ENCODE measurements around the gene LCNL1. TPM values are rescaled to one million over a fixed set of nuclear protein-coding genes. Genes with fewer than 3 reads are reported as not detected.

LCNL1 gene
- total and polyA plus RNA-seq, 8 donors: 0.19 to 0.25 TPM; not detected in 6

DNA sequence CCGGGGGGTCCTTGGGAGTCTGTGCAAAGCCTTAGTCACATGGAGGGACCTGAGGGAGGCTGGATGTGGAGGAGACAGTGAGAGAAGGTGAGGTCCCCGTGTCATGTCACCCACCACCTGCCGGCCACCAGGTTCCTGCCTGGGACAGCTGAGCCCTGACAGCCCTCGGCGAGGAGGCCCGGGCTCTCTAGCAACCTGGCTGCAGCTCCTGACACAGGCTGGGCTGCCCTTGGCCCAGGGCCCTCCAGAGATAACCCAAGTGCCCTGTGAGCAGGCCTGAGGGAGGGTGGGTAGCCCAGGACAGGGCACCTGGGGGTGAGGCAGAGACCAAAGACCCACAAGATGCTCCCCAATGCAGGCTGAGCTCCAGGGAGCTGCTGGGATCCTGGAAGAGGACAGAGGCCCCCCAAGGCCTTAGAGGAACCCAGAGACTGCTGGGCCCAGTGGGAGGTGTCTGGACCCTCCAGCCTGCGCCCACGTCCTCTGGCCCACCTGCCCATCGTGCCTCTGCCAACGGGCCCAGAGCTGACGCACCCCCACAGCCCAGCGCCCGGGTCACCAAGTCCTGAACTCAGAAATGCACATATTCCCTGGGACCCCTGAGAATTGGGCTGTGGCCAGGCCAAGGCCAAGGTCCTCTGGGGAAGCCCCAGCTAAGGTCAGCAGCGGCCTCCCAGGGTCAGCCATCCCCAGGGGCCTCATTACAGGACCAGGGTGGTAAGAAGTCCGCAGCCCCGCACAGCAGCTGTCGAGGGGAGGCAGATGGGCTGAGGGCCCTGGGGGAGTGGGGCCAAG, 14.3 kb upstream of the LCNL1 start:
- intact Hi-C loops (cut with DNase I; ENCODE audit: low total_unique reads): no loop called here
- Histone ChIP-seq H3K36me3 (no peaks in the 10 kb centered on the region), H3K4me3 (no peak overlapping the region), H3K27ac (no peak overlapping the region), H3K4me1 (peaks cover 9 to 20% (median 15%) of the 10 kb centered on the region in 4 donors), H3K9me3 (no peaks in the 10 kb centered on the region), H3K27me3 (peaks cover 0 to 26% (median 0%) of the 10 kb centered on the region in 3 donors)
- 60 to 81% (median 73%) methylated on average over 10 to 17 of the region's 17 CpGs for WGBS, 5 donors
- TF ChIP-seq, protein P1, sequence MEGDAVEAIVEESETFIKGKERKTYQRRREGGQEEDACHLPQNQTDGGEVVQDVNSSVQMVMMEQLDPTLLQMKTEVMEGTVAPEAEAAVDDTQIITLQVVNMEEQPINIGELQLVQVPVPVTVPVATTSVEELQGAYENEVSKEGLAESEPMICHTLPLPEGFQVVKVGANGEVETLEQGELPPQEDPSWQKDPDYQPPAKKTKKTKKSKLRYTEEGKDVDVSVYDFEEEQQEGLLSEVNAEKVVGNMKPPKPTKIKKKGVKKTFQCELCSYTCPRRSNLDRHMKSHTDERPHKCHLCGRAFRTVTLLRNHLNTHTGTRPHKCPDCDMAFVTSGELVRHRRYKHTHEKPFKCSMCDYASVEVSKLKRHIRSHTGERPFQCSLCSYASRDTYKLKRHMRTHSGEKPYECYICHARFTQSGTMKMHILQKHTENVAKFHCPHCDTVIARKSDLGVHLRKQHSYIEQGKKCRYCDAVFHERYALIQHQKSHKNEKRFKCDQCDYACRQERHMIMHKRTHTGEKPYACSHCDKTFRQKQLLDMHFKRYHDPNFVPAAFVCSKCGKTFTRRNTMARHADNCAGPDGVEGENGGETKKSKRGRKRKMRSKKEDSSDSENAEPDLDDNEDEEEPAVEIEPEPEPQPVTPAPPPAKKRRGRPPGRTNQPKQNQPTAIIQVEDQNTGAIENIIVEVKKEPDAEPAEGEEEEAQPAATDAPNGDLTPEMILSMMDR (IDR thresholded peaks at IDR 0.05): no peak
- TF ChIP-seq EP300 (IDR thresholded peaks at IDR 0.05) (no peak), POLR2A (IDR thresholded peaks at IDR 0.05) (no peak)
- DNase-seq: no peak

DNA sequence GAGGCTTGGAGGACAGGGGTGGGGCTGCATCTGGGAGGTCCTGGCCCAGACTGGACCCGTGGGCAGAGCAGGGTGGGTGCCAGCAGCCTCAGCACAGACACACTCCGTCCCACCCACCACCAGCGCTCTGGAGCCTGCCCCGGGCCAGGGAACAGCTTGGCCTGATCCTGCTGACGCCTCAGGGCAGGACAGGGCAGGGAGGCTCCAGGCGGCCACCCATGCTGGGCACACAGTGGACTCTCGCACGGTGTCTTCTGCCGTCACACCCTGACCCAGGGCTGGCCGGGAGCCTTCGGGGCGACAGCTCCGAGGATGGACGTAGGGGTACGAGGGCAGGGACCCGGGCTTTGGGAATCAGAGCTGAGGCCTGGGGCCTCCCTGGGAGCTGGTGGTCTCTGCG, 13.6 kb upstream of the LCNL1 start:
- H3K9me3 ChIP-seq: no peaks in the 10 kb centered on the region
- intact Hi-C loops (cut with DNase I; ENCODE audit: low total_unique reads): no loop called here
- peaks cover 0 to 26% (median 0%) of the 10 kb centered on the region in 3 donors for H3K27me3 ChIP-seq
- TF ChIP-seq, protein P1 (IDR thresholded peaks at IDR 0.05): no peak
- TF ChIP-seq POLR2A (IDR thresholded peaks at IDR 0.05): no peak
- H3K4me3 ChIP-seq: no peak overlapping the region
- H3K27ac ChIP-seq: no peak overlapping the region
- 75 to 86% (median 80%) methylated on average over 3 to 17 of the region's 17 CpGs for whole genome bisulfite sequencing, 5 donors
- no peak for DNase-seq
- peaks cover 6 to 17% (median 11%) of the 10 kb centered on the region in 4 donors for H3K4me1 ChIP-seq
- H3K36me3 ChIP-seq: no peaks in the 10 kb centered on the region

DNA sequence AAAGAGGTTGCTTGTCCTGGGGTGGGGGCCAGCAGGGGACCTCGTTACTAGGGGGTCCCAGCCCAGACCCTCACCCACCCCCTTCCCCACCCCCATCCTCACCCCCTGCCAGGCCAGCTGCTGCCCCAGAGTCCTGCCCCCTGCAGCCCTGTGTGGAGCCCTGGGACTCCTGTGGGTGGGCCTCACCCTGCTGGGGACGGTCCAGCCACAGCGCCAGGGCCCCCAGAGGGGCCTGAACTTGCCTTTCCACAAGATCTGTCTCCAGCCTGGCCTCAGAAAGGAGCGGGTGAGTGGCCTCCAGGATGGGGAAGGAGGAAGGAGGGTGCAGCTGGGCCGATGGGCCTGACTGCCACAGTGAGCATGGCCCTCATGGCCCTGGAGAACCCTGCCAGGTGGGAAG, 13.0 kb upstream of the LCNL1 start:
- 72 to 97% (median 85%) methylated on average over 3 to 5 of the region's 5 CpGs for WGBS, 5 donors
- H3K9me3 ChIP-seq: no peaks in the 10 kb centered on the region
- H3K36me3 ChIP-seq: no peaks in the 10 kb centered on the region
- no peak overlapping the region for H3K4me3 ChIP-seq
- intact Hi-C loops (cut with DNase I; ENCODE audit: low total_unique reads): no loop called here
- peaks cover 0 to 11% (median 5%) of the 10 kb centered on the region in 4 donors for H3K4me1 ChIP-seq
- H3K27ac ChIP-seq: no peak overlapping the region
- no peak for DNase-seq
- TF ChIP-seq, protein P1 (IDR thresholded peaks at IDR 0.05): no peak
- TF ChIP-seq POLR2AphosphoS5 (IDR thresholded peaks at IDR 0.05) (no peak), POLR2A (IDR thresholded peaks at IDR 0.05) (no peak), EP300 (IDR thresholded peaks at IDR 0.05) (no peak)
- H3K27me3 ChIP-seq: peaks cover 0 to 26% (median 0%) of the 10 kb centered on the region in 3 donors

DNA sequence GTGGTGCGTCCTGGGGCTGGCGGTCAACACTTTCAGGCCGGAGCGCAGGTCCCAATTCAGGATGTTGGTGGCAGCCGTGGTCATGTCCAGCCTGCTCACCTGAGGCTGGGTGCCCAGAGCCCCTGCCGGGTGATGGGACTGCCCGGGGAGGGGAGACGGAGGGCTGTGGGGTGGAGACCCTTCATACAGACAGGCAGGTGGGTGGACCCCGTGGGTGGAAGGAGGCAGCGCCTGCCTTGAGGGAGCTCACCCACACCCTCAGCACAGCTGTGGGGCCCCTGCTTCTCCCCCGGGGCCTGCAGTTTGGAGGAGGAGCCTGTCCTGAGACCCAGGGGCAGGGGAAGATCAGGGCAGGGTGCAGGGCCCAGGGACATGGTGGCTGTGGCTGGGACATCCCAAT, 12.4 kb upstream of the LCNL1 start:
- intact Hi-C loops (cut with DNase I; ENCODE audit: low total_unique reads): no loop called here
- peaks cover 0 to 26% (median 0%) of the 10 kb centered on the region in 3 donors for H3K27me3 ChIP-seq
- peaks cover 3 to 17% (median 8%) of the 10 kb centered on the region in 4 donors for H3K4me1 ChIP-seq
- H3K36me3 ChIP-seq: no peaks in the 10 kb centered on the region
- 79 to 92% (median 88%) methylated on average over 6 to 11 of the region's 11 CpGs for WGBS, 5 donors
- no peak for DNase-seq
- no peak overlapping the region for H3K27ac ChIP-seq
- no peaks in the 10 kb centered on the region for H3K9me3 ChIP-seq
- H3K4me3 ChIP-seq: no peak overlapping the region
- no peak for TF ChIP-seq POLR2A (IDR thresholded peaks at IDR 0.05)
- TF ChIP-seq, protein P1 (IDR thresholded peaks at IDR 0.05): no peak
- no peak for TF ChIP-seq EP300 (IDR thresholded peaks at IDR 0.05)
- TF ChIP-seq POLR2AphosphoS5 (IDR thresholded peaks at IDR 0.05): no peak
